HL-60 (cell line): ENCODE measurements around the gene COPB2.

Experiments used
- DNase-seq, 2 experiments: peaks; one replicate each; pipeline ENCODE4 v3.0.0-alpha.2; 2010 to 2020; ENCODE audit warnings: low read depth in 1 of 2, low spot score in 1 of 2
- H3K27ac ChIP-seq: fragments of 250-450 bp; sonication (Bioruptor Pico); replicated peaks from 2 replicates; pipeline ENCODE4 v1.5.1; 2020; ENCODE audit warnings: mild to moderate bottlenecking, moderate library complexity
- H3K27me3 ChIP-seq: fragments of 250-450 bp; sonication (Bioruptor Pico); 2 replicates; pipeline ENCODE4 v1.5.1; 2021; ENCODE audit warnings: mild to moderate bottlenecking, moderate library complexity; ENCODE audit not compliant: insufficient read depth, poor library complexity, severe bottlenecking
- H3K4me3 ChIP-seq: replicated peaks from 2 replicates; pipeline ENCODE4 v1.5.1; 2011; ENCODE audit warnings: mild to moderate bottlenecking, control low read depth, low read length; ENCODE audit not compliant: insufficient read depth
- GABPA ChIP-seq: IDR thresholded peaks from 2 replicates; pipeline ENCODE4 v1.6.1; 2012; ENCODE audit warnings: low read depth
- POLR2AphosphoS5 ChIP-seq: IDR thresholded peaks from 2 replicates; pipeline ENCODE4 v1.6.1; 2012; ENCODE audit warnings: low read depth
- SPI1 ChIP-seq: IDR thresholded peaks from 2 replicates; pipeline ENCODE4 v1.6.1; 2012; ENCODE audit warnings: low read depth, mild to moderate bottlenecking, borderline replicate concordance
- TF ChIP-seq, protein P1 (sequence below): IDR thresholded peaks from one replicate; pipeline ENCODE4 v1.5.1; 2011; ENCODE audit warnings: low read length, control low read depth, inconsistent platforms; ENCODE audit not compliant: insufficient read depth
- TF ChIP-seq, protein P2 (sequence below): IDR thresholded peaks from 2 replicates; pipeline ENCODE4 v1.6.1; 2012; ENCODE audit warnings: low read depth; ENCODE audit not compliant: insufficient replicate concordance

Gene COPB2

DNA sequence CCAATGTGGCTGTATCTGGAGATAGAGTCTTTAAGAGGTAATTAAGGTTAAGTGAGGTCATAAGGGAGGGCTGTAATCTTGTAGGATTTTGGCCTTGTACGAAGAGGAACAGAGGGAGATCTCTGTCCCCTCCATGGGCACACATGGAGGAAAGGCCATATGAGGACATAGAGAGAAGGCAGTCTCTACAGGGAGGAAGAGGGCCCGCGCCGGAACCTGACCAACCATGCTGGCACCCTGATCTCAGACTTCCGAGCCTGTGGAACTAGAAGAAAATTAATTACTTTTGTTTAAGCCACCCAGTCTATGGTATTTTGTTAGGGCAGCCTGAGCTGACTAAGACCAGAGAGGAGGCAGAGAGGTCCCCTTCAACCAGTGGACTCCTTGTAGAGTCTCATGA is 63.3 kb downstream of the COPB2 start:
- Histone ChIP-seq H3K4me3 (no peak overlapping the region), H3K27me3 (peaks cover 6% of the 10 kb centered on the region), H3K27ac (no peak overlapping the region)
- DNase-seq, result no peak
- TF ChIP-seq, protein P1, sequence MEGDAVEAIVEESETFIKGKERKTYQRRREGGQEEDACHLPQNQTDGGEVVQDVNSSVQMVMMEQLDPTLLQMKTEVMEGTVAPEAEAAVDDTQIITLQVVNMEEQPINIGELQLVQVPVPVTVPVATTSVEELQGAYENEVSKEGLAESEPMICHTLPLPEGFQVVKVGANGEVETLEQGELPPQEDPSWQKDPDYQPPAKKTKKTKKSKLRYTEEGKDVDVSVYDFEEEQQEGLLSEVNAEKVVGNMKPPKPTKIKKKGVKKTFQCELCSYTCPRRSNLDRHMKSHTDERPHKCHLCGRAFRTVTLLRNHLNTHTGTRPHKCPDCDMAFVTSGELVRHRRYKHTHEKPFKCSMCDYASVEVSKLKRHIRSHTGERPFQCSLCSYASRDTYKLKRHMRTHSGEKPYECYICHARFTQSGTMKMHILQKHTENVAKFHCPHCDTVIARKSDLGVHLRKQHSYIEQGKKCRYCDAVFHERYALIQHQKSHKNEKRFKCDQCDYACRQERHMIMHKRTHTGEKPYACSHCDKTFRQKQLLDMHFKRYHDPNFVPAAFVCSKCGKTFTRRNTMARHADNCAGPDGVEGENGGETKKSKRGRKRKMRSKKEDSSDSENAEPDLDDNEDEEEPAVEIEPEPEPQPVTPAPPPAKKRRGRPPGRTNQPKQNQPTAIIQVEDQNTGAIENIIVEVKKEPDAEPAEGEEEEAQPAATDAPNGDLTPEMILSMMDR, result no peak
- no peak for TF ChIP-seq GABPA
- TF ChIP-seq SPI1, result no peak
- no peak for TF ChIP-seq POLR2AphosphoS5
- TF ChIP-seq, protein P2, sequence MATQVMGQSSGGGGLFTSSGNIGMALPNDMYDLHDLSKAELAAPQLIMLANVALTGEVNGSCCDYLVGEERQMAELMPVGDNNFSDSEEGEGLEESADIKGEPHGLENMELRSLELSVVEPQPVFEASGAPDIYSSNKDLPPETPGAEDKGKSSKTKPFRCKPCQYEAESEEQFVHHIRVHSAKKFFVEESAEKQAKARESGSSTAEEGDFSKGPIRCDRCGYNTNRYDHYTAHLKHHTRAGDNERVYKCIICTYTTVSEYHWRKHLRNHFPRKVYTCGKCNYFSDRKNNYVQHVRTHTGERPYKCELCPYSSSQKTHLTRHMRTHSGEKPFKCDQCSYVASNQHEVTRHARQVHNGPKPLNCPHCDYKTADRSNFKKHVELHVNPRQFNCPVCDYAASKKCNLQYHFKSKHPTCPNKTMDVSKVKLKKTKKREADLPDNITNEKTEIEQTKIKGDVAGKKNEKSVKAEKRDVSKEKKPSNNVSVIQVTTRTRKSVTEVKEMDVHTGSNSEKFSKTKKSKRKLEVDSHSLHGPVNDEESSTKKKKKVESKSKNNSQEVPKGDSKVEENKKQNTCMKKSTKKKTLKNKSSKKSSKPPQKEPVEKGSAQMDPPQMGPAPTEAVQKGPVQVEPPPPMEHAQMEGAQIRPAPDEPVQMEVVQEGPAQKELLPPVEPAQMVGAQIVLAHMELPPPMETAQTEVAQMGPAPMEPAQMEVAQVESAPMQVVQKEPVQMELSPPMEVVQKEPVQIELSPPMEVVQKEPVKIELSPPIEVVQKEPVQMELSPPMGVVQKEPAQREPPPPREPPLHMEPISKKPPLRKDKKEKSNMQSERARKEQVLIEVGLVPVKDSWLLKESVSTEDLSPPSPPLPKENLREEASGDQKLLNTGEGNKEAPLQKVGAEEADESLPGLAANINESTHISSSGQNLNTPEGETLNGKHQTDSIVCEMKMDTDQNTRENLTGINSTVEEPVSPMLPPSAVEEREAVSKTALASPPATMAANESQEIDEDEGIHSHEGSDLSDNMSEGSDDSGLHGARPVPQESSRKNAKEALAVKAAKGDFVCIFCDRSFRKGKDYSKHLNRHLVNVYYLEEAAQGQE, result no peak

- H3K27ac ChIP-seq, result no peak overlapping the region
- H3K27me3 ChIP-seq, result peaks cover 6% of the 10 kb centered on the region
- TF ChIP-seq SPI1 (no peak), POLR2AphosphoS5 (no peak)
- TF ChIP-seq, protein P2, result no peak
- DNase-seq, result no peak
- H3K4me3 ChIP-seq, result no peak overlapping the region
Observed at GRCh38 chr3:139325551-139325950, 63.9 kb downstream of the COPB2 start.

- no peak overlapping the region for H3K27ac ChIP-seq
- H3K27me3 ChIP-seq, result peaks cover 3% of the 10 kb centered on the region
- no peak overlapping the region for H3K4me3 ChIP-seq
- no peak for DNase-seq
- TF ChIP-seq GABPA, result no peak
- TF ChIP-seq, protein P2, result no peak
- TF ChIP-seq, protein P1, result no peak
Observed at GRCh38 chr3:139324456-139324855, 65.0 kb downstream of the COPB2 start.

DNA sequence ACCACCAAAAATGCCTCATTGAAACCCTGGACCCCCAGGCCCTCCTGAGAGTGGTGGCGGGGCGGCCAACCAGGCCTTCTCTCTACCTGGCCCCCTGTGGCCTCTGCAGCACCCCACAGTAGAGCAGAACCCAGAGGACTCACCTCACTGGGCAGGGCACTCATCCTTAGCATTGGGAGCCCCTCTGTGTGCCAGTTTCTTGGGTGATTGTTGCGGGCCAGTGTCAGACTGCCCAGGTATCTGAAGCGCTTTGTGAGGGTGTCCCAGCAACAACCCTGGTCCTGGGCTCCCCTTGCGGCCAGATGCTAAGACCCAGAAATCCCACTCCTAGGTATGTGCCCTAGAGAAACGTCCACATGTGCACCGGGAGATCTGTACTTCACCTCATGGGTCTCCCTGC is 66.3 kb downstream of the COPB2 start:
- Histone ChIP-seq H3K4me3 (no peak overlapping the region), H3K27ac (no peak overlapping the region), H3K27me3 (peaks cover 3% of the 10 kb centered on the region)
- no peak for DNase-seq
- TF ChIP-seq, protein P2, result no peak
- TF ChIP-seq POLR2AphosphoS5, result no peak
- TF ChIP-seq, protein P1, result no peak
- TF ChIP-seq GABPA, result no peak
- no peak for TF ChIP-seq SPI1
